OCI-LY7 (cell line): ENCODE data around the gene SPATA32. TPM values are rescaled to one million over a fixed set of nuclear protein-coding genes. Genes with fewer than 3 reads are reported as not detected.

Experiments used
- BruUV-seq: library from RNA; stranded (reverse); fragments of 400-500 nt; replicated peaks from 2 replicates; lab custom pipeline; 2021; lab: Mats Ljungman, UMichigan
- CTCF ChIA-PET: fragments of 300-600 bp; sonication (Branson Sonifier 250); formaldehyde crosslinking; loops from one replicate; lab custom pipeline; 2022; ENCODE audit warnings: antibody characterized with exemption; ENCODE audit not compliant: unreplicated experiment; lab: Charles Lee
- POLR2A ChIA-PET: fragments of 300-600 bp; sonication (Branson Sonifier 250); formaldehyde crosslinking; loops from one replicate; lab custom pipeline; 2022; ENCODE audit warnings: antibody characterized with exemption; lab: Charles Lee
- DNase-seq: peaks from one replicate; pipeline ENCODE4 v3.0.0-alpha.2; 2015; ENCODE audit warnings: low spot score
- H2AFZ ChIP-seq: fragments of 200-600 bp; sonication (generic), shearing (Covaris generic); 2 replicates; pipeline ENCODE4 v1.6.1; 2014; ENCODE audit warnings: mild to moderate bottlenecking, antibody characterized with exemption, low read length, moderate library complexity
- H3K27ac ChIP-seq: fragments of 200-600 bp; sonication (generic); 2 replicates; pipeline ENCODE4 v1.5.1; 2014; ENCODE audit warnings: mixed run types, low read depth, mild to moderate bottlenecking, moderate library complexity, low read length, inconsistent platforms; ENCODE audit not compliant: poor library complexity, severe bottlenecking
- H3K36me3 ChIP-seq: fragments of 200-600 bp; sonication (generic); 2 replicates; pipeline ENCODE4 v1.6.1; 2014; ENCODE audit warnings: mild to moderate bottlenecking, antibody characterized with exemption, low read length, moderate library complexity, mixed read lengths; ENCODE audit not compliant: insufficient read depth
- H3K4me1 ChIP-seq: fragments of 200-600 bp; sonication (generic); 2 replicates; pipeline ENCODE4 v1.5.1; 2014; ENCODE audit warnings: mild to moderate bottlenecking, low read length; ENCODE audit not compliant: insufficient read depth, poor library complexity, severe bottlenecking
- H3K4me2 ChIP-seq: fragments of 200-600 bp; sonication (generic); 2 replicates; pipeline ENCODE4 v1.6.1; 2014; ENCODE audit warnings: mild to moderate bottlenecking, low read length
- H3K4me3 ChIP-seq: fragments of 200-600 bp; sonication (generic); 2 replicates; pipeline ENCODE4 v1.5.1; 2014; ENCODE audit warnings: mild to moderate bottlenecking, low read depth, low read length; ENCODE audit not compliant: poor library complexity, severe bottlenecking
- H3K79me2 ChIP-seq: fragments of 200-600 bp; sonication (generic); 2 replicates; pipeline ENCODE4 v1.6.1; 2016; ENCODE audit warnings: low read depth, mild to moderate bottlenecking, low read length, moderate library complexity, mixed read lengths; ENCODE audit not compliant: insufficient read depth
- H3K9me2 ChIP-seq: fragments of 200-600 bp; sonication (generic); 2 replicates; pipeline ENCODE4 v1.6.1; 2016; ENCODE audit warnings: mild to moderate bottlenecking, low read length, mixed read lengths; ENCODE audit not compliant: insufficient read depth
- H3K9me3 ChIP-seq: fragments of 200-600 bp; sonication (generic); 2 replicates; pipeline ENCODE4 v1.6.1; 2014; ENCODE audit warnings: mild to moderate bottlenecking, mixed run types, low read length, mixed read lengths
- H4K20me1 ChIP-seq: fragments of 200-600 bp; sonication (generic); 2 replicates; pipeline ENCODE4 v1.6.1; 2014; ENCODE audit warnings: mild to moderate bottlenecking, antibody characterized with exemption, low read length, moderate library complexity, mixed read lengths; ENCODE audit not compliant: insufficient read depth
- EZH2phosphoT487 ChIP-seq: fragments of 200-600 bp; sonication (generic); IDR thresholded peaks from 2 replicates; pipeline ENCODE4 v1.6.1; 2018; ENCODE audit warnings: low read depth, borderline replicate concordance, mild to moderate bottlenecking, mixed run types, antibody characterized with exemption, low read length, moderate library complexity, mixed read lengths
- intact Hi-C: fragments of 100-400 bp; cut with micrococcal nuclease; formaldehyde crosslinking; loops from one replicate; pipeline ENCODE4 v1.10.0; 2022; ENCODE audit not compliant: unreplicated experiment
- total RNA-seq, 2 experiments: library from RNA; depleted of rRNA in 1 of 2; stranded (reverse); fragments of >200 nt in 1 of 2; shearing (Covaris generic) in 1 of 2; gene quantifications; 2 replicates each; pipeline ENCODE4 v1.2.3, GENCODE V29; 2014 to 2022
- TF ChIP-seq, protein P1 (sequence below): fragments of 200-600 bp; sonication (generic); conservative IDR thresholded peaks from 2 replicates; pipeline ENCODE4 v1.5.1; 2014; ENCODE audit warnings: mild to moderate bottlenecking, antibody characterized with exemption, low read length, moderate library complexity, mixed read lengths

SPATA32 gene
- total RNA-seq, 2 experiments from 2014 or later: not detected

DNA sequence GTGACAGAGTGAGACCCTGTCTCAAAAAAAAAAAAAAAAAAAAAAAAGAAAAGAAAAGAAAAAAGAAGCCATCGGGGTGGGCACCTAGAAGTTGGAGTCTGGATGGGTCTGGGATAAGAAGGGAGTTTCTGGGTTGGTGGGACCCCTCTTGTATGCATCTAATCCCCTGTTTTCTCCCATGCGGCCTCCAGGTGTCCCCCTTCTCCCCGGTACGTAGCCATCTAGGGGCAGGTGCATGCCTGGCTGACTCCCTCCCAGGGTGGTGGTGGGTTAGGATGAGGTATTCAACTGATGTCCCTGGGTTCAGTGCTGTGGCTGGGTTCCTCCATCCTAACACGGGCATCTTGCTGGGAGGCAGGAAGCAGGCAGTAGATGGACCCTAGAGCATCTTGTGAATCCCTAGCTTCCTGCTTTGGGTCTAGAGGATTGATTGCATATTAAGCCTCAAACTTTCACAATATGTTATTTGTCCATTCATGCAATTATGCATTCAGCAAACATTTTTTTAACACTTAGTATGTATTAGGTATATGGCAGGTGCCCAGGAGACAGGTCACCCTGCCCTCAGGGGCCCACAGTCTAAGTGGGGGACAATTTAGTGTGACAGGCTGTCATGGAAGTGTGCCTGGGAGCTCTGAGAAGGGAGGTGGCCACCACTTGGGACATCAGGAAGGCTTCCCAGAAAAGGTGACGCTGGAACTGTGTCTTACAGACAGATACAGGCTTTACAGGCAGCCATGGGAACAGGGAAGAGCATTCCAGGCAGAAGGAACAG, 27.1 kb downstream of the SPATA32 start:
- TF ChIP-seq, protein P1, sequence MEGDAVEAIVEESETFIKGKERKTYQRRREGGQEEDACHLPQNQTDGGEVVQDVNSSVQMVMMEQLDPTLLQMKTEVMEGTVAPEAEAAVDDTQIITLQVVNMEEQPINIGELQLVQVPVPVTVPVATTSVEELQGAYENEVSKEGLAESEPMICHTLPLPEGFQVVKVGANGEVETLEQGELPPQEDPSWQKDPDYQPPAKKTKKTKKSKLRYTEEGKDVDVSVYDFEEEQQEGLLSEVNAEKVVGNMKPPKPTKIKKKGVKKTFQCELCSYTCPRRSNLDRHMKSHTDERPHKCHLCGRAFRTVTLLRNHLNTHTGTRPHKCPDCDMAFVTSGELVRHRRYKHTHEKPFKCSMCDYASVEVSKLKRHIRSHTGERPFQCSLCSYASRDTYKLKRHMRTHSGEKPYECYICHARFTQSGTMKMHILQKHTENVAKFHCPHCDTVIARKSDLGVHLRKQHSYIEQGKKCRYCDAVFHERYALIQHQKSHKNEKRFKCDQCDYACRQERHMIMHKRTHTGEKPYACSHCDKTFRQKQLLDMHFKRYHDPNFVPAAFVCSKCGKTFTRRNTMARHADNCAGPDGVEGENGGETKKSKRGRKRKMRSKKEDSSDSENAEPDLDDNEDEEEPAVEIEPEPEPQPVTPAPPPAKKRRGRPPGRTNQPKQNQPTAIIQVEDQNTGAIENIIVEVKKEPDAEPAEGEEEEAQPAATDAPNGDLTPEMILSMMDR: peak; percentile 77
- no peak for TF ChIP-seq EZH2phosphoT487
- Histone ChIP-seq H3K4me1 (peaks cover 28% of the 10 kb centered on the region), H3K9me3 (no peaks in the 10 kb centered on the region), H3K9me2 (no peaks in the 10 kb centered on the region), H3K36me3 (peaks cover 46% of the 10 kb centered on the region), H3K4me3 (no peak overlapping the region), H3K79me2 (peaks cover 4% of the 10 kb centered on the region; the same call in 1 of the 2 replicates), H2AFZ (no peak overlapping the region), H4K20me1 (no peaks in the 10 kb centered on the region; the same call in 1 of the 2 replicates), H3K27ac (peak overlapping the region; percentile 3), H3K4me2 (0 out of 2 replicates have a peak overlapping the region, but pooled peaks have one; percentile 4)
- ChIA-PET POLR2A (interaction anchor here (0.6 to 1.1 kb wide), 2 partner anchors 16 to 51 kb away, joined by 3 read pairs; no protein-coding TSS in a partner anchor), CTCF (interaction anchor here (1.1 to 2.7 kb wide), 3 partner anchors 9 to 15 kb away, joined by 3 to 14 read pairs (median 5); partner anchors contain the start of gene FMNL1)
- DNase-seq: peak; percentile 76
- intact Hi-C loops: loop anchor here (1.0 kb wide), 2 partner anchors 14 to 150 kb away; partner anchors contain the start of gene FMNL1
- no TSS peak for BruUV-seq

DNA sequence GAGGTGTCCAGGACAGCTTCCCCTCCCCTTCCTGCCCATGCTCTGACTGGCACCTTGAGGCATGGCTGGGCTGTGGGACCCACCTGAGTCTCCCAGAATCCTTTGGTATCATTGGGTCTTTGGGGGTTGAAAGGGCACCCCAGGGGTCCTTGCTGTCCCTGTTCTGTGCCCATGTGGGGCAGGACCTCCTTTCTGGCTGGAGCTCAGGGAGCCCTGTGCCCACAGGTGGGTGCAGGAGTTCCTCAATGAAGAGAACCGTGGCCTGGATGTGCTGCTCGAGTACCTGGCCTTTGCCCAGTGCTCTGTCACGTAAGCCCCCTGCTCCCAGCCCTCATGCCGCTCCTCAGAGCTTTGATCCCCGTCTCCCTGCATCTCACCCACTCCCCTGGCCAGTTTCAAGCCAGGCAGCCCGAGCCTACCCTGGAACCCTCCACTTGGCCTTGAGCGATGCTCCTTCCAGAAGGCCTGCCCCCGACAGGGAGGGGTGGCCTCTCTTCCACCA, 28.4 kb downstream of the SPATA32 start:
- no peak overlapping the region for H3K4me2 ChIP-seq
- H3K4me3 ChIP-seq: no peak overlapping the region
- peaks cover 34% of the 10 kb centered on the region for H3K36me3 ChIP-seq
- no peak overlapping the region for H2AFZ ChIP-seq
- H3K79me2 ChIP-seq: peaks cover 16% of the 10 kb centered on the region; the same call in 1 of the 2 replicates
- intact Hi-C loops: no loop called here
- no peaks in the 10 kb centered on the region for H3K9me2 ChIP-seq
- TF ChIP-seq, protein P1: no peak
- no peak for TF ChIP-seq EZH2phosphoT487
- H3K4me1 ChIP-seq: peaks cover 41% of the 10 kb centered on the region
- no peaks in the 10 kb centered on the region; the same call in 1 of the 2 replicates for H4K20me1 ChIP-seq
- CTCF ChIA-PET: interaction anchor here (0.5 kb wide), 1 partner anchor 11 kb away, joined by 3 read pairs; no protein-coding TSS in a partner anchor
- DNase-seq: no peak
- no TSS peak for BruUV-seq
- no peak overlapping the region for H3K27ac ChIP-seq
- no peaks in the 10 kb centered on the region for H3K9me3 ChIP-seq
- POLR2A ChIA-PET: interaction anchor here (0.6 kb wide), 2 partner anchors 42 to 184 kb away, joined by 3 to 4 read pairs; no protein-coding TSS in a partner anchor
